ENCODE data around the gene ETS2. TPM values are rescaled to one million over a fixed set of nuclear protein-coding genes. Genes with fewer than 3 reads are reported as not detected.

The ETS2 gene
- total and polyA plus RNA-seq, 2 of the 4 experiments (the other 2 are of a cell fraction), result 21.3 to 21.7 TPM

GRCh38 chr21:38861056-38861455 is 55.3 kb downstream of the ETS2 start:
- no peak for DNase-seq
- Histone ChIP-seq H4K8ac (ENCODE audit: low read depth in 2 of 2, low read length in 2 of 2) (no peak overlapping the region), H3K4me3 (ENCODE audit: insufficient read depth, low read depth, low read length) (no peak overlapping the region), H3K79me1 (ENCODE audit: low read depth in 1 of 2, low read length in 2 of 2) (no peaks in the 10 kb centered on the region), H2BK15ac (ENCODE audit: low read depth, low read length) (no peak overlapping the region), H2BK20ac (ENCODE audit: low read depth, low read length) (no peak overlapping the region), H4K91ac (ENCODE audit: insufficient read depth, low read depth, low read length) (no peak overlapping the region), H3K9ac (ENCODE audit: low read depth, low read length) (no peak overlapping the region), H4K5ac (ENCODE audit: low read depth, low read length) (no peak overlapping the region), H2AFZ (replicated peaks; ENCODE audit: low read length, poor library complexity) (no peak overlapping the region), H3K4me1 (ENCODE audit: control insufficient read depth, insufficient read depth, low read length) (no peaks in the 10 kb centered on the region), H3K9me3 (ENCODE audit: control insufficient read depth, insufficient read depth, low read length) (no peaks in the 10 kb centered on the region), H2AK9ac (replicated peaks; ENCODE audit: low read depth, low read length, poor library complexity) (no peak overlapping the region), H3K36me3 (ENCODE audit: control insufficient read depth, insufficient read depth, low read length) (no peaks in the 10 kb centered on the region), H3K14ac (replicated peaks; ENCODE audit: low read depth, low read length) (no peak overlapping the region), H2AK5ac (ENCODE audit: low read depth, low read length) (no peak overlapping the region), H4K20me1 (ENCODE audit: insufficient read depth, low read length) (no peaks in the 10 kb centered on the region), H3K27me3 (ENCODE audit: control insufficient read depth, insufficient read depth, low read length) (no peaks in the 10 kb centered on the region), H3K27ac (ENCODE audit: insufficient read depth, low read length) (no peak overlapping the region), H3K23ac (ENCODE audit: low read depth, low read length) (no peak overlapping the region), H3K9me1 (ENCODE audit: insufficient read depth, low read length) (no peaks in the 10 kb centered on the region), H3K4me2 (ENCODE audit: low read depth, low read length) (no peak overlapping the region), H3K56ac (ENCODE audit: extremely low read depth, insufficient read depth, low read length) (no peak overlapping the region), H3K18ac (ENCODE audit: low read depth, low read length) (no peak overlapping the region), H2BK120ac (ENCODE audit: low read depth, low read length) (no peak overlapping the region), H2BK5ac (ENCODE audit: low read depth, low read length, poor library complexity, severe bottlenecking) (no peak overlapping the region), H3K4ac (ENCODE audit: low read depth, low read length) (no peak overlapping the region)
- WGBS, 2 experiments (ENCODE audit: extremely low coverage in 2 of 2, insufficient read length in 1 of 2), result no CpG with 5 or more reads among the region's 6 CpGs
- ChIA-PET POLR2A (ENCODE audit: unreplicated experiment) (no interaction called here), CTCF (no interaction called here)
- dilution Hi-C loops (cut with HindIII; ENCODE audit: low sequenced_read_pairs, unreplicated experiment) (no loop called here), in situ Hi-C loops (cut with MboI; ENCODE audit: low sequenced_read_pairs) (no loop called here), intact Hi-C loops (cut with micrococcal nuclease) (no loop called here)
- no TSS peak for BruUV-seq (replicated peaks)
- no peak for TF ChIP-seq CEBPB (IDR thresholded peaks at IDR 0.05; ENCODE audit: low read depth, low read length)
- TF ChIP-seq NFE2L2 (IDR thresholded peaks at IDR 0.05; ENCODE audit: low read depth, low read length), result no peak
- TF ChIP-seq MXI1 (IDR thresholded peaks at IDR 0.05; ENCODE audit: borderline replicate concordance, low read depth, low read length), result no peak
- TF ChIP-seq RAD21 (IDR thresholded peaks at IDR 0.05; ENCODE audit: low read length), result no peak
- no peak for TF ChIP-seq MAZ (IDR thresholded peaks at IDR 0.05; ENCODE audit: borderline replicate concordance, low read depth, low read length)
- TF ChIP-seq RCOR1 (IDR thresholded peaks at IDR 0.05; ENCODE audit: insufficient replicate concordance, low read length), result no peak
- no peak for TF ChIP-seq RFX5 (IDR thresholded peaks at IDR 0.05; ENCODE audit: low read depth, low read length)
- no peak for TF ChIP-seq ELK1 (IDR thresholded peaks at IDR 0.05; ENCODE audit: borderline replicate concordance, low read depth, low read length)
- TF ChIP-seq SMC3 (IDR thresholded peaks at IDR 0.05; ENCODE audit: low read depth, low read length), result no peak
- no peak for TF ChIP-seq MAFK (IDR thresholded peaks at IDR 0.05; ENCODE audit: low read depth, low read length)
- no peak for TF ChIP-seq CHD1 (IDR thresholded peaks at IDR 0.05; ENCODE audit: low read depth, low read length)
- no peak for ATAC-seq (ENCODE audit: low read depth)

Data from IMR-90 (cell line).